Activated CD8-positive, alpha-beta memory T cell treated with anti-CD3 and anti-CD28 coated beads, Interleukin-2, amount 10 ng/mL, durations not matched to agents 7 days and 5 days (primary cell): ENCODE data around the gene SPATA17. TPM values are rescaled to one million over a fixed set of nuclear protein-coding genes. Genes with fewer than 3 reads are reported as not detected.

ENCODE experiments used
- ATAC-seq: fragments of 150-1000 bp; cut with Tn5 transposase; one replicate; pipeline ENCODE4 v1.10.0; 2021; ENCODE audit warnings: moderate library complexity
- CTCF ChIA-PET: fragments of 350-600 bp; sonication (Branson Sonifier 250); formaldehyde crosslinking; loops from one replicate; lab custom pipeline; 2021; ENCODE audit warnings: antibody characterized with exemption; lab: Charles Lee
- DNase-seq: peaks from one replicate; pipeline ENCODE4 v3.0.0-alpha.2; 2020
- H3K27ac Mint-ChIP-seq: one replicate; pipeline ENCODE4 v1.8.0; 2021; ENCODE audit warnings: mild to moderate bottlenecking, mixed read lengths
- H3K27me3 Mint-ChIP-seq: one replicate; pipeline ENCODE4 v1.8.0; 2021; ENCODE audit warnings: mixed read lengths
- H3K36me3 Mint-ChIP-seq: one replicate; pipeline ENCODE4 v1.8.0; 2021; ENCODE audit warnings: mild to moderate bottlenecking, mixed read lengths
- H3K4me1 Mint-ChIP-seq: one replicate; pipeline ENCODE4 v1.8.0; 2021; ENCODE audit warnings: mixed read lengths
- H3K4me3 Mint-ChIP-seq: one replicate; pipeline ENCODE4 v1.8.0; 2021; ENCODE audit warnings: mild to moderate bottlenecking, moderate library complexity, mixed read lengths
- H3K9me3 Mint-ChIP-seq: one replicate; pipeline ENCODE4 v1.8.0; 2022; ENCODE audit warnings: low read depth, mixed read lengths
- total RNA-seq, 2 experiments: library from RNA; stranded (reverse); gene quantifications; one replicate each; pipeline ENCODE4 v1.2.3, GENCODE V29; 2021

Gene SPATA17
- total RNA-seq, 2 experiments from 2014 or later: not detected

DNA sequence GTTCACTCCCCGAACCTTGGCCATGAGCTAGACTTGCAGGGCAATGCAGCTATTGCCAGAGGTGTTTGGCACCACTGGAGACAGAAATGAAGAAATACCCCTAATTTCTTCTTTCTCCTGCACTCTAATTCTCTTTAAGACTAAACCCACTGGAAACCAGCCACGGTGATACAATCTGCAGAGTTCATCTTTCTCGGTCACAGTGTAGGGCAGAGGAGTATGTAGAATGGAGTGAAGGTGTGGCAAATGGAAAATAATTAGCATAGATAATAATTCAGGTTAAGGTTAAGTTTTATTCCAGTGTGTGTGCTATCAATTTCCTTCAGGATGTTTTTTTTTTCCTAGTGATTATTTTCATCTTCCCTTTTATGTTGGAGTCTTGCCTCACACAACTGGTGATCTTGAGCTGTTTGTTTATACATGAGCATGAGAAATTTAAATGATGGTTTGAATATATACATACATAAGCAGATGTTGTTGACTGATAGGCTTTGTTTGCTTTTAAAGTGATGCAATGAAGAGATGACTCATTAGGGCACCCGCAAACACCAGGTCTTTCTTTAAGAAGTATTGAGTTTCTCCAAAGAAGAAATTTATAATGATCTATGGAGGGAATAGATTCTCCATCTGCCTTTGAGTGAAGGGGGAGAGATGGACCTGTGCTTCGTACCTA lies 81.9 kb downstream of the SPATA17 start:
- Mint-ChIP-seq H3K27ac (no peak overlapping the region), H3K27me3 (no peaks in the 10 kb centered on the region)

DNA sequence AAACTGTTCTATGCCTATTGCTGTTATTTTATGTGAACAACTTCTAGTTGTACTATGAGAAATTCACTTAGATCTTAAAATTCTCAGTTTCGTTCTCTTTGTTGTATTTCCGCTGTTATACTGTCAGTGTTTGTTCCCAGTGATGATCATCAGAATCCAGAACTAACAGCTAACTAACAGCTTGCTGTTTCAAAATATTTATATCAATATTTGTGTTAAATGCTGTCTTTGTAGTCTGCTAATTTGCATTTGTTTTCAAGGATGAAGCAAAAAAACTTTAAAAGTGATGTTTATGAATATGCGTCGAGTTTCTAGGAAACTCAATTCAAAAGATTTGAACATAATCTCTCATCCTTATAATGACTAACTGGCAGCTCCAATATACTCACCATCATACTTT lies 84.5 kb downstream of the SPATA17 start:
- H3K27me3 Mint-ChIP-seq: no peaks in the 10 kb centered on the region
- CTCF ChIA-PET: interaction anchor here (0.7 kb wide), 1 partner anchor 451 kb away, joined by 3 read pairs; no protein-coding TSS in a partner anchor
- no peak overlapping the region for H3K27ac Mint-ChIP-seq
- DNase-seq: no peak
- no peaks in the 10 kb centered on the region for H3K36me3 Mint-ChIP-seq
- ATAC-seq: no peak
- H3K4me3 Mint-ChIP-seq: no peak overlapping the region
- H3K9me3 Mint-ChIP-seq: no peaks in the 10 kb centered on the region
- no peaks in the 10 kb centered on the region for H3K4me1 Mint-ChIP-seq

More for the DNA sequence above, 81.9 kb downstream of the SPATA17 start:
- Mint-ChIP-seq H3K9me3 (no peaks in the 10 kb centered on the region), H3K4me3 (no peak overlapping the region), H3K4me1 (no peaks in the 10 kb centered on the region), H3K36me3 (no peaks in the 10 kb centered on the region)
- CTCF ChIA-PET: no interaction called here
- ATAC-seq (no peak), DNase-seq (no peak)

- no peak overlapping the region for H3K27ac Mint-ChIP-seq
- no peaks in the 10 kb centered on the region for H3K27me3 Mint-ChIP-seq
- CTCF ChIA-PET: no interaction called here
- H3K36me3 Mint-ChIP-seq: no peaks in the 10 kb centered on the region
- no peaks in the 10 kb centered on the region for H3K9me3 Mint-ChIP-seq
- ATAC-seq (no peak), DNase-seq (no peak)
- no peak overlapping the region for H3K4me3 Mint-ChIP-seq
- no peaks in the 10 kb centered on the region for H3K4me1 Mint-ChIP-seq
These were observed 86.8 kb downstream of the SPATA17 start for GRCh38 chr1:217717959-217718358.

- Mint-ChIP-seq H3K36me3 (no peaks in the 10 kb centered on the region), H3K9me3 (no peaks in the 10 kb centered on the region), H3K4me3 (no peak overlapping the region), H3K27ac (no peak overlapping the region), H3K27me3 (no peaks in the 10 kb centered on the region), H3K4me1 (no peaks in the 10 kb centered on the region)
- ATAC-seq (no peak), DNase-seq (no peak)
- CTCF ChIA-PET: no interaction called here
These were observed 87.7 kb downstream of the SPATA17 start for GRCh38 chr1:217718873-217719272.

- CTCF ChIA-PET: no interaction called here
- H3K4me3 Mint-ChIP-seq: no peak overlapping the region
These were observed 90.5 kb downstream of the SPATA17 start for GRCh38 chr1:217721692-217722091.

GRCh38 chr1:217734973-217735372 lies 103.8 kb downstream of the SPATA17 start:
- CTCF ChIA-PET: no interaction called here
- Mint-ChIP-seq H3K27me3 (no peaks in the 10 kb centered on the region), H3K4me3 (no peak overlapping the region), H3K4me1 (no peaks in the 10 kb centered on the region), H3K27ac (no peak overlapping the region), H3K9me3 (no peaks in the 10 kb centered on the region), H3K36me3 (no peaks in the 10 kb centered on the region)
- no peak for DNase-seq
- ATAC-seq: no peak

More at GRCh38 chr1:217721692-217722091, 90.5 kb downstream of the SPATA17 start:
- Mint-ChIP-seq H3K36me3 (no peaks in the 10 kb centered on the region), H3K4me1 (no peaks in the 10 kb centered on the region), H3K27me3 (no peaks in the 10 kb centered on the region), H3K9me3 (no peaks in the 10 kb centered on the region), H3K27ac (no peak overlapping the region)
- no peak for DNase-seq
- no peak for ATAC-seq

GRCh38 chr1:217747156-217747769 lies 116.1 kb downstream of the SPATA17 start:
- Mint-ChIP-seq H3K9me3 (no peaks in the 10 kb centered on the region), H3K27me3 (no peaks in the 10 kb centered on the region), H3K36me3 (no peaks in the 10 kb centered on the region), H3K4me3 (no peak overlapping the region), H3K4me1 (no peaks in the 10 kb centered on the region), H3K27ac (no peak overlapping the region)
- CTCF ChIA-PET: no interaction called here
- no peak for DNase-seq
- ATAC-seq: no peak

- Mint-ChIP-seq H3K27ac (no peak overlapping the region), H3K4me1 (no peaks in the 10 kb centered on the region), H3K27me3 (no peaks in the 10 kb centered on the region), H3K9me3 (no peaks in the 10 kb centered on the region), H3K36me3 (no peaks in the 10 kb centered on the region), H3K4me3 (no peak overlapping the region)
- no peak for DNase-seq
- no peak for ATAC-seq
- CTCF ChIA-PET: no interaction called here
These were observed 138.6 kb downstream of the SPATA17 start for GRCh38 chr1:217769768-217770167.

GRCh38 chr1:217770918-217771317 lies 139.8 kb downstream of the SPATA17 start:
- H3K4me3 Mint-ChIP-seq: no peak overlapping the region
- no peaks in the 10 kb centered on the region for H3K36me3 Mint-ChIP-seq
- CTCF ChIA-PET: no interaction called here
- DNase-seq (no peak), ATAC-seq (no peak)
- H3K4me1 Mint-ChIP-seq: no peaks in the 10 kb centered on the region
- H3K9me3 Mint-ChIP-seq: no peaks in the 10 kb centered on the region
- H3K27me3 Mint-ChIP-seq: no peaks in the 10 kb centered on the region
- no peak overlapping the region for H3K27ac Mint-ChIP-seq

DNA sequence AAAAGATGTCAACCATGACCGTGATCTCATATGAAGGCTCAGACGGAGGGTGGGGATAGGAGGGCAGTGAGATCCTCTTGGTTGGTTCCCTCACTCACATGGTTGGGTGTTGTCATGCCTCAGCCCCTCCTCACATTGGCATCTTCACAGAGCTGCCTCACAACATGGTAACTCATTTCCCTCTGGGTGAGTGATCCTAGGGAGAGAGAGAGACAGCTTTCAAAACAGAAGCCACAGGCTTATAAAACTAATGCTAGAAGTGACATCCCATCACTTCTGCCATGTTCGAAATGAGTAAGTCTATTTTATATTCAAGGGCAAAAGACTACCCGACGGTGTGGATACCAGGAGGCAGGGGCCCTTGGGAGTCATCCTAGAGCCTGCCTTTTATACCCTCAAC lies 145.5 kb downstream of the SPATA17 start:
- CTCF ChIA-PET: no interaction called here
- no peak for ATAC-seq
- Mint-ChIP-seq H3K27ac (no peak overlapping the region), H3K4me3 (no peak overlapping the region), H3K27me3 (no peaks in the 10 kb centered on the region), H3K36me3 (no peaks in the 10 kb centered on the region), H3K9me3 (no peaks in the 10 kb centered on the region), H3K4me1 (no peaks in the 10 kb centered on the region)
- no peak for DNase-seq

- H3K4me3 Mint-ChIP-seq: no peak overlapping the region
These were observed 149.9 kb downstream of the SPATA17 start for GRCh38 chr1:217781056-217781455.

GRCh38 chr1:217791091-217791490 lies 159.9 kb downstream of the SPATA17 start:
- DNase-seq: no peak
- ATAC-seq: no peak
- Mint-ChIP-seq H3K9me3 (peaks cover 2% of the 10 kb centered on the region), H3K36me3 (no peaks in the 10 kb centered on the region), H3K27me3 (no peaks in the 10 kb centered on the region), H3K4me3 (no peak overlapping the region), H3K27ac (no peak overlapping the region), H3K4me1 (no peaks in the 10 kb centered on the region)
- CTCF ChIA-PET: no interaction called here

More at GRCh38 chr1:217781056-217781455, 149.9 kb downstream of the SPATA17 start:
- Mint-ChIP-seq H3K9me3 (no peaks in the 10 kb centered on the region), H3K27ac (no peak overlapping the region), H3K36me3 (no peaks in the 10 kb centered on the region), H3K27me3 (no peaks in the 10 kb centered on the region), H3K4me1 (no peaks in the 10 kb centered on the region)
- ATAC-seq: no peak
- CTCF ChIA-PET: no interaction called here
- no peak for DNase-seq

DNA sequence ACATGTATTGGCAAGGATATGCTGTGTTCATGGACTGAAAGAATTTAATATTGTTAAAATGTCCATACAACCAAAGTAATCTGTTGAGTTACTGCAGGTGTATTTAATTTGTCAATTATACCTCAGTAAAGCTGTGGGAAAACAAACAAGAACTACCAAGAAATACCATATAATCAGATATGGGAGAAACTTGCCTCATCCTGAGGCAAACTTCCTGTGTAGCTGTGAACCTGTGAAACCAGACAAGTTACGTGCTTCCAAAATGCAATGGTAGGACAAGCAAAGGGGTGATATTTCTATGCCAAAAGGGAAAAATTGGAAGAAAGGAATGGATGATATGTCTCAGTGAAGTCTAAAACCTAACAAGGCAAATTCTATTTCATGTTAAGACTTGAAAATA lies 174.6 kb downstream of the SPATA17 start:
- no peaks in the 10 kb centered on the region for H3K27me3 Mint-ChIP-seq
- CTCF ChIA-PET: no interaction called here

DNA sequence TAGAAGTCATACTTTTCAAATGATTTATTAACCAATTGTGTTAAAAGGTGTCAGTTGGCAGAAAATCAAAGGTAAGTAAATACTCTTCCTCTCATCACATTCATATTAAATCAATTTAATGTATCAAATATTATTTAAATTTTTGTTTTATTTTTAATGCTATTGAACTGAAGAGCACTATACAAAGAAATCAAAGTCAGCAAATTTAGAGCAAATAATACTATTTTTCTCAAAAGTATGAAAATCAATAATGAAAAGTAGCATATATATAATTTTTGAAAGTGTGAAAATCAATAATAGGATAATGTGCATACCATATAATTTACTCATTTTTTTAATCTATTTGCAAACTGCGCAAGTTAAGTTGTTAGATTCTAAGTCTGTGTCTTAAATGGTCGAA lies 181.0 kb downstream of the SPATA17 start:
- CTCF ChIA-PET: no interaction called here
- Mint-ChIP-seq H3K4me3 (no peak overlapping the region), H3K36me3 (no peaks in the 10 kb centered on the region), H3K27ac (no peak overlapping the region), H3K27me3 (no peaks in the 10 kb centered on the region), H3K4me1 (no peaks in the 10 kb centered on the region), H3K9me3 (peaks cover 2% of the 10 kb centered on the region)
- ATAC-seq (no peak), DNase-seq (no peak)

More for the DNA sequence above, 174.6 kb downstream of the SPATA17 start:
- peaks cover 2% of the 10 kb centered on the region for H3K4me1 Mint-ChIP-seq
- no peak overlapping the region for H3K27ac Mint-ChIP-seq
- ATAC-seq: no peak
- no peaks in the 10 kb centered on the region for H3K9me3 Mint-ChIP-seq
- DNase-seq: no peak
- H3K4me3 Mint-ChIP-seq: no peak overlapping the region
- no peaks in the 10 kb centered on the region for H3K36me3 Mint-ChIP-seq
